Endodermal cell (in vitro differentiated cells): ENCODE data around the gene RBMS3. TPM values are rescaled to one million over a fixed set of nuclear protein-coding genes. Genes with fewer than 3 reads are reported as not detected.

Experiments used
- DNase-seq: peaks from one replicate; pipeline ENCODE4 v3.0.0-alpha.2; 2017
- H3K27ac ChIP-seq: 2 replicates; pipeline ENCODE4 v1.5.1; 2013; ENCODE audit warnings: mild to moderate bottlenecking, low read depth, low read length, moderate library complexity
- H3K27me3 ChIP-seq: 2 replicates; pipeline ENCODE4 v1.6.1; 2013; ENCODE audit warnings: mild to moderate bottlenecking, low read length, moderate library complexity; ENCODE audit not compliant: insufficient read depth, control insufficient read depth, poor library complexity, severe bottlenecking
- H3K36me3 ChIP-seq: 2 replicates; pipeline ENCODE4 v1.7.0; 2013; ENCODE audit warnings: mild to moderate bottlenecking, low read length, moderate library complexity; ENCODE audit not compliant: control insufficient read depth, insufficient read depth
- H3K4me1 ChIP-seq: one replicate; pipeline ENCODE4 v1.7.0; 2013; ENCODE audit warnings: low read length; ENCODE audit not compliant: control insufficient read depth, insufficient read depth
- H3K4me3 ChIP-seq: 2 replicates; pipeline ENCODE4 v1.5.1; 2013; ENCODE audit warnings: mild to moderate bottlenecking, low read length, moderate library complexity
- H3K9ac ChIP-seq: 2 replicates; pipeline ENCODE4 v1.6.1; 2013; ENCODE audit warnings: mild to moderate bottlenecking, low read length, moderate library complexity; ENCODE audit not compliant: poor library complexity, severe bottlenecking; ENCODE audit errors: extremely low read depth
- H3K9me3 ChIP-seq: 2 replicates; pipeline ENCODE4 v1.6.1; 2013; ENCODE audit warnings: mild to moderate bottlenecking, low read length, moderate library complexity; ENCODE audit not compliant: control insufficient read depth
- H3K27ac Mint-ChIP-seq: 2 replicates; pipeline ENCODE4 v1.8.0; 2020; ENCODE audit warnings: mixed read lengths
- H3K27me3 Mint-ChIP-seq: 2 replicates; pipeline ENCODE4 v1.8.0; 2021; ENCODE audit warnings: mild to moderate bottlenecking, mixed read lengths; ENCODE audit not compliant: insufficient read depth
- H3K36me3 Mint-ChIP-seq: 2 replicates; pipeline ENCODE4 v1.8.0; 2020; ENCODE audit warnings: low read depth, mixed read lengths
- H3K4me1 Mint-ChIP-seq: 2 replicates; pipeline ENCODE4 v1.8.0; 2020; ENCODE audit warnings: mixed read lengths
- H3K4me3 Mint-ChIP-seq: 2 replicates; pipeline ENCODE4 v1.8.0; 2020; ENCODE audit warnings: mild to moderate bottlenecking, moderate library complexity, mixed read lengths
- H3K9me3 Mint-ChIP-seq: 2 replicates; pipeline ENCODE4 v1.8.0; 2020; ENCODE audit warnings: mild to moderate bottlenecking, mixed read lengths
- CTCF ChIP-seq: fragments of 200-600 bp; sonication (generic); conservative IDR thresholded peaks from 2 replicates; pipeline ENCODE4 v1.5.0; 2021; ENCODE audit warnings: antibody characterized with exemption, mild to moderate bottlenecking
- WGBS, 2 experiments: methylation state at CpG; one replicate each; pipeline versions ENCODE4 v1.1.5 to v1.1.7; 2013; ENCODE audit warnings: missing lambda C conversion rate in 2 of 2, mixed read lengths in 1 of 2; ENCODE audit not compliant: insufficient coverage in 1 of 2, insufficient read length in 1 of 2; 5-methylcytosine and 5-hydroxymethylcytosine counted together
- total RNA-seq, 2 donors: library from RNA; stranded (reverse); fragmentation: NEBNext Ultra II Directional in 1 of 2; extraction: Animal tissue kit (Norgen Biotek cat#: 25700) in 1 of 2; gene quantifications; 2 replicates in 1 of 2; 3 replicates in 1 of 2; pipeline ENCODE4 v1.2.1, GENCODE V29; 2021

Gene RBMS3
- total RNA-seq, 2 donors from 2014 or later: 2.0 to 7.3 TPM

GRCh38 chr3:29976871-29977270, 696.0 kb downstream of the RBMS3 start:
- H3K27ac Mint-ChIP-seq: no peak overlapping the region
- H3K9me3 ChIP-seq: peaks cover 3% of the 10 kb centered on the region
- peaks cover 5% of the 10 kb centered on the region for H3K36me3 Mint-ChIP-seq
- DNase-seq: no peak
- no peaks in the 10 kb centered on the region for H3K27me3 ChIP-seq
- TF ChIP-seq CTCF: no peak
- peaks cover 27% of the 10 kb centered on the region for H3K9me3 Mint-ChIP-seq
- peaks cover 4% of the 10 kb centered on the region for H3K4me1 Mint-ChIP-seq
- 89 to 93% methylated on average over 4 to 5 of the region's 5 CpGs for WGBS, 2 experiments
- no peak overlapping the region for H3K4me3 ChIP-seq
- no peak overlapping the region for H3K9ac ChIP-seq
- H3K27ac ChIP-seq: no peak overlapping the region
- peaks cover 4% of the 10 kb centered on the region for H3K4me1 ChIP-seq
- H3K27me3 Mint-ChIP-seq: no peaks in the 10 kb centered on the region
- no peaks in the 10 kb centered on the region for H3K36me3 ChIP-seq
- H3K4me3 Mint-ChIP-seq: no peak overlapping the region

DNA sequence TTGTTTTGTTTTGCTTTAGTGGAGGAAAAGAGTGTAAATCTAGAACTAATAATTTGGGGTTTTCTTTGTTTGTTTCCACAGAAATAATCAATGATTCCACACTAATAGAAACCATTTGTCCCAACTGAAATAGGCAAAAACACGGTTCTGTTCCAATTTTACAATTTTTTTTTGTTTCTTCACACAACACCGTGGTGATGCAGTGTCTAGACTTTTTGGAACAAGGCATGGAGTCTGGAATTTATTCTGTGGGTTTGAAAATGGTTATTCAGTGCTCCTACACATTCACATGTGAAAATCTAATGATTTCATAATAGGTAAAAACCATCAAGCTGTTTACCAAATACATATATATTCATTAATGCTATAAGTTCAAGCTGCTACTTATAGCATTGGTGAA, 696.5 kb downstream of the RBMS3 start:
- Histone ChIP-seq H3K36me3 (no peaks in the 10 kb centered on the region), H3K27ac (no peak overlapping the region), H3K4me3 (no peak overlapping the region), H3K9ac (no peak overlapping the region), H3K9me3 (peaks cover 3% of the 10 kb centered on the region), H3K4me1 (peaks cover 4% of the 10 kb centered on the region), H3K27me3 (no peaks in the 10 kb centered on the region)
- H3K4me1 Mint-ChIP-seq: peaks cover 4% of the 10 kb centered on the region
- peaks cover 5% of the 10 kb centered on the region for H3K36me3 Mint-ChIP-seq
- peaks cover 1% of the 10 kb centered on the region for H3K27me3 Mint-ChIP-seq
- H3K9me3 Mint-ChIP-seq: peaks cover 32% of the 10 kb centered on the region
- no peak overlapping the region for H3K4me3 Mint-ChIP-seq
- H3K27ac Mint-ChIP-seq: no peak overlapping the region
- 85% methylated on average over 2 of the region's 2 CpGs; no CpG with 5 or more reads in 1 of the 2 experiments for WGBS, 2 experiments
- TF ChIP-seq CTCF: no peak
- DNase-seq: no peak

GRCh38 chr3:29978036-29978435, 697.2 kb downstream of the RBMS3 start:
- peaks cover 1% of the 10 kb centered on the region for H3K27me3 Mint-ChIP-seq
- H3K9me3 Mint-ChIP-seq: peaks cover 38% of the 10 kb centered on the region
- H3K4me1 Mint-ChIP-seq: peaks cover 4% of the 10 kb centered on the region
- TF ChIP-seq CTCF: no peak
- Histone ChIP-seq H3K9ac (no peak overlapping the region), H3K4me3 (no peak overlapping the region), H3K27ac (no peak overlapping the region), H3K36me3 (no peaks in the 10 kb centered on the region), H3K9me3 (peaks cover 7% of the 10 kb centered on the region), H3K4me1 (peaks cover 4% of the 10 kb centered on the region), H3K27me3 (no peaks in the 10 kb centered on the region)
- peaks cover 8% of the 10 kb centered on the region for H3K36me3 Mint-ChIP-seq
- no peak overlapping the region for H3K27ac Mint-ChIP-seq
- DNase-seq: no peak
- H3K4me3 Mint-ChIP-seq: no peak overlapping the region
